Hematopoietic multipotent progenitor cell treated with erythropoietin and hydrocortisone succinate and interleukin-3 and kit ligand, for 4 days (in vitro differentiated cells): ENCODE measurements around the gene TRIM8.
"Not testable (repeated sequence)": the region's sequence is repeated elsewhere in the genome, so short reads cannot be mapped to it uniquely, and the experiment has no call there.

Experiments
- DNase-seq: peaks from one replicate; pipeline ENCODE4 v3.0.0-alpha.2; 2015

Gene TRIM8

GRCh38 chr10:102673819-102674511 lies 29.7 kb downstream of the TRIM8 start:
- DNase-seq = peak; percentile 97

- peak; percentile 63 for DNase-seq
Observed at GRCh38 chr10:102674566-102674965, 30.3 kb downstream of the TRIM8 start.

- no peak for DNase-seq
Observed at GRCh38 chr10:102675011-102675665, 30.9 kb downstream of the TRIM8 start.

GRCh38 chr10:102675666-102676533 lies 31.6 kb downstream of the TRIM8 start:
- DNase-seq = peak; percentile 85

GRCh38 chr10:102676534-102677315 lies 32.4 kb downstream of the TRIM8 start:
- DNase-seq = no peak

- DNase-seq = no peak
Observed at GRCh38 chr10:102677331-102678067, 33.2 kb downstream of the TRIM8 start.

- no peak for DNase-seq
Observed at GRCh38 chr10:102678068-102678400, 33.8 kb downstream of the TRIM8 start.

- peak; percentile 83 for DNase-seq
Observed at GRCh38 chr10:102678842-102679289, 34.6 kb downstream of the TRIM8 start.

- DNase-seq = no peak
Observed at GRCh38 chr10:102679596-102679995, 35.3 kb downstream of the TRIM8 start.

- DNase-seq = no peak
Observed at GRCh38 chr10:102681696-102682095, 37.4 kb downstream of the TRIM8 start.

- DNase-seq = no peak
Observed at GRCh38 chr10:102682416-102682815, 38.1 kb downstream of the TRIM8 start.

- no peak for DNase-seq
Observed at GRCh38 chr10:102682981-102683380, 38.7 kb downstream of the TRIM8 start.

- DNase-seq = peak; percentile 53
Observed at GRCh38 chr10:102683736-102684135, 39.5 kb downstream of the TRIM8 start.

- DNase-seq = no peak
Observed at GRCh38 chr10:102691285-102692066, 47.2 kb downstream of the TRIM8 start.

GRCh38 chr10:102695401-102695800 lies 51.1 kb downstream of the TRIM8 start:
- DNase-seq = not testable (repeated sequence)

GRCh38 chr10:102696736-102697135 lies 52.5 kb downstream of the TRIM8 start:
- no peak for DNase-seq

- no peak for DNase-seq
Observed at GRCh38 chr10:102698894-102699293, 54.6 kb downstream of the TRIM8 start.

GRCh38 chr10:102701272-102701671 lies 57.0 kb downstream of the TRIM8 start:
- no peak for DNase-seq

GRCh38 chr10:102701796-102702195 lies 57.5 kb downstream of the TRIM8 start:
- no peak for DNase-seq

GRCh38 chr10:102702742-102703141 lies 58.5 kb downstream of the TRIM8 start:
- no peak for DNase-seq

GRCh38 chr10:102704915-102705314 lies 60.6 kb downstream of the TRIM8 start:
- no peak for DNase-seq
